ENCODE data around the gene A2ML1. TPM values are rescaled to one million over a fixed set of nuclear protein-coding genes. Genes with fewer than 3 reads are reported as not detected.
"Not testable (repeated sequence)": the region's sequence is repeated elsewhere in the genome, so short reads cannot be mapped to it uniquely, and the experiment has no call there.

The A2ML1 gene
- total RNA-seq, 1 donor, result under 0.01 TPM

DNA sequence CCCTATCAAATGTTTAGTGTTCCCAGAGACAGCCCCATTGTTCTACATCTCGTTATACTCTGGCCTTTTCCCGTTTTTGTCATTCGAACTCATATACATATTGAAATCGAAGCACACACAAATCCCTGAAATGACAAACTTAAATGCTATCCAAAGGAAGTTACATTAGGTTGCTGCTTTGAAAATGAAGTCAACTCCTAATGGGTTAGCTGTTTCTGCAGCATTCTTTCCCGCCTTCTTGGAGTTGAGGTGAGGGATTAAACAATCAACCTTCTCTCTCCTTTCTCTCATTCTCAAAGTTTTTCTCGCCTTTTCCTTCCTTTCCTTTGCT, 91.2 kb downstream of the A2ML1 start:
- Histone ChIP-seq H2AFZ (ENCODE audit: low read length) (peak overlapping the region; percentile 97), H3K27ac (ENCODE audit: low read depth, low read length) (peak overlapping the region; percentile 79), H3K4me1 (ENCODE audit: insufficient read depth, low read length) (peaks cover 20% of the 10 kb centered on the region), H3K9me3 (ENCODE audit: low read depth, low read length) (no peaks in the 10 kb centered on the region), H3K36me3 (ENCODE audit: insufficient read depth, low read length) (peaks cover 4% of the 10 kb centered on the region), H3K4me2 (ENCODE audit: insufficient read depth, low read length) (peak overlapping the region; percentile 95), H3K27me3 (ENCODE audit: insufficient read depth, low read length) (no peaks in the 10 kb centered on the region), H4K20me1 (ENCODE audit: insufficient read depth, low read length) (no peaks in the 10 kb centered on the region), H3K79me2 (ENCODE audit: insufficient read depth, low read length) (peaks cover 11% of the 10 kb centered on the region), H3K4me3 (ENCODE audit: insufficient read depth, low read length) (peak overlapping the region; percentile 91)
- no peak for DNase-seq (ENCODE audit: insufficient read length, low spot score, missing footprints)
- TF ChIP-seq, protein P1, sequence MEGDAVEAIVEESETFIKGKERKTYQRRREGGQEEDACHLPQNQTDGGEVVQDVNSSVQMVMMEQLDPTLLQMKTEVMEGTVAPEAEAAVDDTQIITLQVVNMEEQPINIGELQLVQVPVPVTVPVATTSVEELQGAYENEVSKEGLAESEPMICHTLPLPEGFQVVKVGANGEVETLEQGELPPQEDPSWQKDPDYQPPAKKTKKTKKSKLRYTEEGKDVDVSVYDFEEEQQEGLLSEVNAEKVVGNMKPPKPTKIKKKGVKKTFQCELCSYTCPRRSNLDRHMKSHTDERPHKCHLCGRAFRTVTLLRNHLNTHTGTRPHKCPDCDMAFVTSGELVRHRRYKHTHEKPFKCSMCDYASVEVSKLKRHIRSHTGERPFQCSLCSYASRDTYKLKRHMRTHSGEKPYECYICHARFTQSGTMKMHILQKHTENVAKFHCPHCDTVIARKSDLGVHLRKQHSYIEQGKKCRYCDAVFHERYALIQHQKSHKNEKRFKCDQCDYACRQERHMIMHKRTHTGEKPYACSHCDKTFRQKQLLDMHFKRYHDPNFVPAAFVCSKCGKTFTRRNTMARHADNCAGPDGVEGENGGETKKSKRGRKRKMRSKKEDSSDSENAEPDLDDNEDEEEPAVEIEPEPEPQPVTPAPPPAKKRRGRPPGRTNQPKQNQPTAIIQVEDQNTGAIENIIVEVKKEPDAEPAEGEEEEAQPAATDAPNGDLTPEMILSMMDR (IDR thresholded peaks at IDR 0.05; ENCODE audit: extremely low read depth, low read depth, low read length), result no peak

DNA sequence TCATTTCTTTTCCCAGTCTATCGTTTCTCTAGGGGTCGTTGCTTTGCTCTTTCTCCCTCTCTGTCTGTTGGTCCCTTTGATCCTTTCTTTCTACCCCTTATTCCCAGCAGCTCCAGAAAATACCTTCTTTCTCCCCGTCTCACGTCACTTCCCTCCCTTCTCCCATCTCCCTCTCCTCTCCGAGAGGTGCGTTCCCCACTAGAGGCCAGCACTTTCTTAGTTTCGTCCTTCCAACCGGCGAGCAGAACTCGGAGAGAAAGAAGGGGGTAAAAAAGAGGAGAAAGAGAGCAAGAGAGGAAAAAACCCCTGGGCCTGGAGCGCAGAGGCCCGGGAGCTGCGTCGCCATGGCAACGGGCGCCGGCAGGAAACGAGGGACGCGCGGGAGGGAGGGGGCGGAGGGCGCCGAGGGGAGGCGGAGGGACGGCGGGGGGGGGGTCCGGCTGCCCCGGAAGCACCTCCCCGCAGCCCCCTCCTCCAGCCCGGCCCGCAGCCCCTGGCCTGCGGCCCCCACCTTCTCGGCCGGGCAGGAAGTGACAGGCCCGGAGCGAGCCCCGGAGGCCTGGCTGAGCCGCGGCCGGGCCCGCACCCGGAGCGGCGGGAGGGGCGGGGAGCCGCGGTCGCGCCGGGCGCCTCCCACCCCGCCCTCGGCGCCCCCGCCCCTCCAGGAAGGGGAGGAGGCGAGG, 91.8 kb downstream of the A2ML1 start, which contains the start of gene PHC1:
PHC1 (plus strand) TSS at position 477 of the 683 bp plus-strand sequence. CDS start 3,169 bp downstream, outside the sequence.
- peak within 1 kb of the TSS; percentile 79 for H3K27ac ChIP-seq (ENCODE audit: low read depth, low read length)
- not testable (repeated sequence) for H3K36me3 ChIP-seq (ENCODE audit: insufficient read depth, low read length); H3K9me3 ChIP-seq (ENCODE audit: low read depth, low read length); H4K20me1 ChIP-seq (ENCODE audit: insufficient read depth, low read length); H3K27me3 ChIP-seq (ENCODE audit: insufficient read depth, low read length)
- TF ChIP-seq, protein P1 (IDR thresholded peaks at IDR 0.05; ENCODE audit: extremely low read depth, low read depth, low read length), result peak; percentile 47
- H3K4me1 ChIP-seq (ENCODE audit: insufficient read depth, low read length), result peaks cover 20% of the 10 kb centered on the region
- peaks cover 11% of the 10 kb centered on the region for H3K79me2 ChIP-seq (ENCODE audit: insufficient read depth, low read length)
- H2AFZ ChIP-seq (ENCODE audit: low read length), result peak within 1 kb of the TSS; percentile 99
- H3K4me3 ChIP-seq (ENCODE audit: insufficient read depth, low read length), result peak within 1 kb of the TSS; percentile 91
- DNase-seq (ENCODE audit: insufficient read length, low spot score, missing footprints), result peak; percentile 92
- H3K4me2 ChIP-seq (ENCODE audit: insufficient read depth, low read length), result peak within 1 kb of the TSS; percentile 99

DNA sequence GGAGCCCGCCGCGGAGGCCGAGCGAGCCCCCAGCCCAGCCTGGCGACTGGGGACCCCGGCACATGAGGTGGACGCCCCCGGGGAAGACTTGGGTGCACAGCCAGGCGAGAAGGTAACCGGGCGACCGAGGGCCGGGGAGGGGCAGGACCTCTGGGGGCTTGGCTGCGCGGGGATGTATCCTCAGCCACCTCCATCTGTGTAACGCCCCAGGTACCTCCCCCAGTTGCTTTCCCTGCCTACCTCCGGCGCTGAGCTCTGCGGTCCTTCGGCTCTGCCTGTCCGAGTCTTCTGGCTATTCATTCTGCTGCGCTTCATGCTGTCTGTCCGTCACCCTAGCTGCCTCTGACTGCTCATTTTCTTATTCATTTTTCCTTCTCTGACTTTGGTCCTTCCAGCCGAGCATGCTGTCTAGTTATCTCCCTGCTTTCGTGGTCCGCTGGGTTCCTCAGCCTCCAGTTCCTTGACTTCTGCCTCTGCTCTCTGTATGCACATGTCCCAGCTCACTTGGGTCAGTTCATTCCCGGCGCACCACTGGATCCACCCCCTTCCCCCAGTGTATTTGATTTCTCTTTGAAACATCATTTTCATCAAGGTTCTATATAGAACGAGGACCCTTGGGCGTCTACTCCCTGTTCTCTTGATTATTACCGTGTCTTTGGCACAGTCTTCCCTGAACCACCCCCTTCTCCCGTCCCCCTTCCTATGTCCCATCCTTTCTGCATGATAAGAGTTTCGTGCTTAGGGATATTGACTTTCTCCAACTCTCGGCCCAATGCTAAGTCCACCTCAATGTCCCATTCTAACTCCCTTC, 92.5 kb downstream of the A2ML1 start:
- peak overlapping the region; percentile 99 for H3K4me2 ChIP-seq (ENCODE audit: insufficient read depth, low read length)
- H3K36me3 ChIP-seq (ENCODE audit: insufficient read depth, low read length), result peaks cover 4% of the 10 kb centered on the region
- no peaks in the 10 kb centered on the region for H4K20me1 ChIP-seq (ENCODE audit: insufficient read depth, low read length)
- peaks cover 20% of the 10 kb centered on the region for H3K4me1 ChIP-seq (ENCODE audit: insufficient read depth, low read length)
- peak; percentile 89 for DNase-seq (ENCODE audit: insufficient read length, low spot score, missing footprints)
- H2AFZ ChIP-seq (ENCODE audit: low read length), result peak overlapping the region; percentile 99
- H3K27me3 ChIP-seq (ENCODE audit: insufficient read depth, low read length), result no peaks in the 10 kb centered on the region
- peak overlapping the region; percentile 91 for H3K4me3 ChIP-seq (ENCODE audit: insufficient read depth, low read length)
- TF ChIP-seq, protein P1 (IDR thresholded peaks at IDR 0.05; ENCODE audit: extremely low read depth, low read depth, low read length), result no peak
- peak overlapping the region; percentile 16 for H3K27ac ChIP-seq (ENCODE audit: low read depth, low read length)
- no peaks in the 10 kb centered on the region for H3K9me3 ChIP-seq (ENCODE audit: low read depth, low read length)
- peaks cover 11% of the 10 kb centered on the region for H3K79me2 ChIP-seq (ENCODE audit: insufficient read depth, low read length)

DNA sequence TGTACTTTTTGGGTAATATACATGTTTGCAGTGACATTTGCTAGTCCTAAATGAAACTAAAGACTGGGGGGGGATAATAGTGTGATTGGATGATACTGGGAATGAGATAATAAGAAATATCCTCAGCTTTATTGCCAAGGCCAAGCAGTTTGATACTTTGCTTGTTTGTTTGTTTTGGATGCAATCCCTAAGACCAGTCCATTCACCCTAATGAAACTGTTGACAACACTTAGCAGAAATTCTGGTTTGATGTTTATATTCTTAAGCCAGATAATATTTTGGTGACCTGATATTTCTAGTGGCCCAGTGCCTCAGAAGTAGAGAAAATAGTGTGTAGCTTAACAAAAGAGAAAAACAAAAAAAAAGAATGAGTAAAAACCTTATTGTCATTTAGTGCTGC, 93.7 kb downstream of the A2ML1 start:
- DNase-seq (ENCODE audit: insufficient read length, low spot score, missing footprints), result no peak
- no peak overlapping the region for H3K27ac ChIP-seq (ENCODE audit: low read depth, low read length)
- H3K9me3 ChIP-seq (ENCODE audit: low read depth, low read length), result no peaks in the 10 kb centered on the region
- TF ChIP-seq, protein P1 (IDR thresholded peaks at IDR 0.05; ENCODE audit: extremely low read depth, low read depth, low read length), result no peak
- H4K20me1 ChIP-seq (ENCODE audit: insufficient read depth, low read length), result no peaks in the 10 kb centered on the region
- H3K36me3 ChIP-seq (ENCODE audit: insufficient read depth, low read length), result peaks cover 8% of the 10 kb centered on the region
- H2AFZ ChIP-seq (ENCODE audit: low read length), result no peak overlapping the region
- no peak overlapping the region for H3K4me3 ChIP-seq (ENCODE audit: insufficient read depth, low read length)
- peaks cover 11% of the 10 kb centered on the region for H3K79me2 ChIP-seq (ENCODE audit: insufficient read depth, low read length)
- H3K4me1 ChIP-seq (ENCODE audit: insufficient read depth, low read length), result peaks cover 20% of the 10 kb centered on the region
- peak overlapping the region; percentile 99 for H3K4me2 ChIP-seq (ENCODE audit: insufficient read depth, low read length)
- H3K27me3 ChIP-seq (ENCODE audit: insufficient read depth, low read length), result no peaks in the 10 kb centered on the region

All from osteoblast (primary cell).